Right hindlimb (tissue), 1 donor: ENCODE results near the gene FBXO27.
"Not testable (repeated sequence)": the region's sequence is repeated elsewhere in the genome, so short reads cannot be mapped to it uniquely, and the experiment has no call there.

Experiments
- DNase-seq: peaks from one replicate; pipeline ENCODE4 v3.0.0-alpha.2; 2018

FBXO27 gene

DNA sequence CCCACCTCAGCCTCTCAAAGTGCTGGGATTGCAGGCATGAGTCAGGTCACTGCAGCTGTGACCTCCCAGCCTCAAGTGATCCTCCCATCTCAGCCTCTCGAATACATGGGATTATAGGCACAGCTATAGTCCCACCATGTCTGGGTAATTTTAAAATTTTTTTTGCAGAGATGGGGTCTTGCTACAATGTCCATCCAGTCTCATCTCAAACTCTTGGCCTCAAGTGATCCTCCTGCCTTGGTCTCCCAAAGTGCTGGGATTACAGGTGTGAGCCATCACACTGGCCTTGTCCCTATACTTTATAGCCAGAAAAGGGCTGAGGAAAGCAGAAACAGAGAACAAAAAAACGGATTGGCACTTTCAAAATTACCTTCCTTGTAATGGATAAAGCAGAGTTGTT, 4.8 kb upstream of the FBXO27 start:
- DNase-seq = no peak

GRCh38 chr19:39036581-39036980, 4.2 kb upstream of the FBXO27 start:
- DNase-seq = no peak

- DNase-seq = peak; percentile 71
These were observed 834 bp downstream of the FBXO27 start for GRCh38 chr19:39031368-39032062.

DNA sequence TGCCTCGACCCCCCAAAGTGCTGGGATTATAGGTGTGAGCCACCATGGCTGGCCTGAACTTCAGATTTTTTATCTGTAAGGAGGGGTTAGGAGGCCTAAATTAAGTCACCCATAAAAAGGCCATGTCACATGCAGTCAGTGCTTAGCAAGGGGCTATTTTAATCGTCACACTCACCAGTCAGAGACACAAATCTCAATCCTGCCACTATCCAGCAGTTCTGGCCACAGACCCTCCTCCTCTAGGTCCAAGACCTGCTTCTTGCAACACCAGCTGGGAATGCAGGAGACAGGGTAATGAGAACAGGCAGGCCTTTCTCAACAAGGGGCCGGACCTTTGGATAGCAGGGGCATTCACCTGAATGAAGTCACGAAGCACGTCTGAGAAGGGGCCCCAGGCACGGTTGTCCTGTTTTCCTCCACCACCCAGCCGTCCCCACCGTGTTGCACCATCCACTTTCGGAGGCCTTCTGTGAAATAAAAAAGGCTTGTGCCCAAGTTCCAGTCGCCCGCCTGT, 1.4 kb downstream of the FBXO27 start:
- DNase-seq = no peak

DNA sequence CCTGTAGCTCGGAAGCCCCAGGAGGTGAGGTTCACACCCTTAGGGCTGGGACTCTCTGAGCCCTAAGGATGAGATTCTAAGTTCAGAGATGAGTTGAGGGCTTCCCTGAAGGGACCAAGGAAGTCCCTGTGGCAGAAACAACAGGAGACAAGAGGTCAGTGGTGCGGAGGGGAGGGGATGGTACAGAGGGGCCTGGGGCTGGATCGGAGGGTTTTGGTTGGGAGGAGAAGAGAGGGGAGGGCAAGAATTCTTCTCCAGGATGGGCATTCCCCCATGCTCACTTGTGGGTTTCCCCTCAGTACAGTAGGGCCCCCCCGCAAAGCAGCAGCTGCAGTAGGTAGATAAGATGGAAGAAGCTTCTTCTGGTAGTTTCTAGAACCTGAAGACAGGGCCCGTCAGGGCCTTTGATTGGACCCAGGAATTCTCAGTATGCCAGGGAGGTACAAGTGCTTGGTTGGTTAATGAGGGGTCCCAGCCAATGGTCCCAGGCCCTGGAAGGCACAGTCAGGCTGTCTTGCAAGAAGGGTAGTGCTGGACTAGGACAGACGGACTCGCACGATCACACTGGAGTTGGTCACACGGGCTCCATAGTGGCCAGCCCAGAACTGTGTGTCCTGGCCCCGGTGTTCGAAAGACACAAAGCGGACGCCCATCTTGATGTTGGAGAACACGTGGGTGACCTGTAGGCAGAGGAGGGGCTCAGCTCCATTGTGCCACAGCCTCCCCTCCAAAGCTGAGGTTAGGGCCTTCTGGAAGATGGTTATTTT, 7.3 kb downstream of the FBXO27 start:
- no peak for DNase-seq

DNA sequence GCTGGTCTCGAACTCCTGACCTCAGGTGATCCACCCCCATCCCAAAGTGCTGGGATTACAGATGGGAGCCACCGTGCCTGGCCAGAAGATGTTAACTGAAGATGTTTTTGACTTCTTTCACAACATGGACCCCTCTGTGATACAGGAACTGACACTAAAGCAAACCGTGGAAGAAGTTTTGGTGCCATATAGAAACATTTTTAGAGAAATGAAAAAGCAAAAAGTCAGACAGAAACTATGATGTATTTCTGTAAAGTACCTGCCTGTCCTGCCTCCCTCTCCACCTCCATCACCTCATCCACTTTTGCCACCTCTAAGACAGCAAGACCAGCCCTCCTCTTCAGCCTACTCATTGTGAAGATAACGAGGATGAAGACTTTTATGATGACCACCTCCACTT, 11.3 kb downstream of the FBXO27 start:
- DNase-seq = no peak

GRCh38 chr19:39017646-39018045, 14.7 kb downstream of the FBXO27 start:
- DNase-seq = no peak

GRCh38 chr19:39017026-39017425, 15.3 kb downstream of the FBXO27 start:
- no peak for DNase-seq

DNA sequence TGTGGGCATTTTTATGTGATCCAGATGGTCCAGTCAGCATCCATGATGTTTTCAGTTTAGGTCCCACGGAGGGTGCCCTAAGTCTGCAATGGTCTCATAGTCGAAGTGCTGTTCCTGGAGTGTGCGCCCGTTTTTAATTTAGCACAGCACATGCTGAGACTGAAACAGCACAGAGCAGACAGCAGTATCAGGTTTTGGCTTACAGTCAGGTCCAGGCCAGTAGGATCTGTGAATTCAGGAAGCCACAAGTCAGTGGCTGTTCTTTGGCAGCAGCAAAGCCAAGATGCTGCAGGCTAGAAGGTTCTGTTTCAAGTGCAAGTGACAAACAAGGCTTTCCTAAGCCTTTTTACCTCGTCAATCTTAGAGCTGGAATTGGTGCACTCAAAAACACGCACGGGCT, 18.3 kb downstream of the FBXO27 start:
- DNase-seq = no peak

DNA sequence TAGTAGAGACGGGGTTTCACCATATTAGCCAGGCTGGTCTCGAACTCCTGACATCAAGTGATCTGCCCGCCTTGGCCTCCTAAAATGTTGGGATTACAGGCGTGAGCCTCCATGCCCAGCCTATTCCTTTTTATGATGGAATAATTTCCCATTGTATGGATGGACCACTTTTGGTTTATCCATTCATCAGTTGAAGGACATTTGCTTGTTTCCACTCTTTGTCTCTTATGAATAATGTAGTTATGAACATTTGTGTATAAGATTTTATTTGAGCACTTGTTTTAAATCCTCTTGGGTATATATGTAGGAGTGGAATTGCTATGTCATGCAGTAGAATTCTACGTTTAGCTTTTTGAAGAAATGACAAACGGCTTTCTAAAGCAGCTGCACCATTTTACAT, 23.3 kb downstream of the FBXO27 start:
- no peak for DNase-seq

DNA sequence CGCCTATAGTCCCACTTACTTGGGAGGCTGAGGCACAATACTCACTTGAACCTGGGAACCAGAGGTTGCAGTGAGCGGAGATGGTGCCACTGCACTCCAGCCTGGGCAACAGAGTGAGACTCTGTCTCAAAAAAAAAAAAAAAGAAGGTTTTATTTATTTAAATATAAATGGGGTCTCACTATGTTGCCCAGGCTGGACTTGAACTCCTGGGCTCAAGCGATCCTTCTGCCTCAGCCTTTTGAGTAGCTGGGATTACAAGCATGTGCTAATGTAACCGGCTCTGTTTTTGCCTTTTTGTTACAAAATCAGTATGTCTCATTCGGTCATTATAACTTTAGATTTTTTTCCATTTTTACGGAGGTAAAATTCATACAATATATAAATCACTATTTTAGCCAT, 24.2 kb downstream of the FBXO27 start:
- no peak for DNase-seq

DNA sequence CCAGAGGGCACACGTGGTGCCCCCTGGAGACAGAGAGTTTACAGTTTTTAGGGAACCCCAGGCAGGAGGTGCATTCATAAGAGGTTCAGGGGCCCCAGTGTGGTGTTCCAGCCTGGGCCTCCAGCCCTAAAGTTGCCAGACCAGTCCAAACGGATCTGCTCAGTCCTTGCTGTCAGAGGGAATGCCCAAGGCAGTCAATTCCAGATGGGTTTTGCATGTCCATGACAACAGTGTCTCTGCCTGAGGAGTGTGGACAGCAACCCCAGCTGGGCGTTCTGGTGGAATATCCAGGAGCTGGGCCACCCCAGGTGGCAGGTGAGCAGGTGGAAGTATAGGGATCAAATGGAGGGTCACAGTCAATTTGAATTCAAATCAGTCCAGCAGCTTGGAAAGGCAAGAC, 25.3 kb downstream of the FBXO27 start:
- no peak for DNase-seq

DNA sequence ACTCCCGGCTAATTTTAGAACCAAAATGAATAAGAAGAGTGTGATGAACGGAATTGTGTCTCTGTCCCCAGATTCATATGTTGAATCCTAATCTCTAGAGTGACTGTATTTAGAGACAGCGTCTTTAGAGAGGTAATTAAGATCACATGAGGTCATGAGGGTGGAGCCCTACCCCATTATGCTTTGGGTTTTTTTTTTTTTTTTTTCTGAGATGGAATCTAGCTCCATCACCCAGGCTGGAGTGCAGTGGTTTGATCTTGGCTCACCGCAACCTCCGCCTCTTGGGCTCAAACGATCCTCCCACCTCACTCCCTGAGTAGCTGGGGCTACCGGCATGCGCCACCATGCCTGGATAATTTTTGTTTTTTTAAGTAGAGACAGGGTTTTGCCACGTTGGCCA, 27.9 kb downstream of the FBXO27 start:
- DNase-seq = no peak

GRCh38 chr19:39003796-39004195, 28.6 kb downstream of the FBXO27 start:
- DNase-seq = no peak

DNA sequence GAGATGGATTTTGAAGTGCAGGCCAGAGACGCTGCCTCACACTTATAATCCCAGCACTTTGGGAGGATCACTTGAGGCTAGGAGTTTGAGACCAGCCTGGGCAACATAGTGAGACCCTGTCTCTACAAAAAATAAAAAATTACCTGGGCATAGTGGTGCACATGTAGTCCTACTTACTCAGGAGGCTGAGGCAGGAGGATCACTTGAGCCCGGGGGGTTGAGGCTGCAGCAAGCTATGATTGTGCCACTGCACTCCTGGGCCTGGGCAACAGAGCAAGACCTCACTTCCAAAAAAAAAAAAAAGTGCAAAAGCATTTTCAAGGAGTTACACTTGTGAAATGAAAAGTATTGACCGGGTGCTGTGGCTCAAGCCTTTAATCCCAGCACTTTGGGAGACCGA, 29.2 kb downstream of the FBXO27 start:
- DNase-seq = no peak

GRCh38 chr19:39001041-39001440, 31.3 kb downstream of the FBXO27 start:
- no peak for DNase-seq

GRCh38 chr19:38997576-38997975, 34.8 kb downstream of the FBXO27 start:
- not testable (repeated sequence) for DNase-seq

DNA sequence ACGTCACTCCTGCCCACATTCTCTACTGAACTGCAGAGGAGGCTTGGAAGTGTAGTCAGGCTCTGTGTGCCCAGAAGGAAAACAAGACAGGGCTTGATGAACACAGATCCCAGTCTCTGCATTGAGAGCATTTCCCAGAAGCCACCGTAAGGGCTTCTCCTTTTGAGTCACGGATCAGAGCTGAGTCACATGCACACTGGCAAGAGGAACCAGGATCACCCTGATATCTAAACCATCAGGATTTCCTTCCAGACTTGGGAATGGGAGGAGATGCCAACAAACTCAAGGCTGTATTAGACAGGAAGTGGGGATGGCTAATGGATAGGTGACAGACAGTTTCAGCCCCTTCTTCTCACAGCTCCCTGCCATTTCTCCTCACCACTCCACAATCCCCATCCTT, 39.1 kb downstream of the FBXO27 start:
- no peak for DNase-seq

DNA sequence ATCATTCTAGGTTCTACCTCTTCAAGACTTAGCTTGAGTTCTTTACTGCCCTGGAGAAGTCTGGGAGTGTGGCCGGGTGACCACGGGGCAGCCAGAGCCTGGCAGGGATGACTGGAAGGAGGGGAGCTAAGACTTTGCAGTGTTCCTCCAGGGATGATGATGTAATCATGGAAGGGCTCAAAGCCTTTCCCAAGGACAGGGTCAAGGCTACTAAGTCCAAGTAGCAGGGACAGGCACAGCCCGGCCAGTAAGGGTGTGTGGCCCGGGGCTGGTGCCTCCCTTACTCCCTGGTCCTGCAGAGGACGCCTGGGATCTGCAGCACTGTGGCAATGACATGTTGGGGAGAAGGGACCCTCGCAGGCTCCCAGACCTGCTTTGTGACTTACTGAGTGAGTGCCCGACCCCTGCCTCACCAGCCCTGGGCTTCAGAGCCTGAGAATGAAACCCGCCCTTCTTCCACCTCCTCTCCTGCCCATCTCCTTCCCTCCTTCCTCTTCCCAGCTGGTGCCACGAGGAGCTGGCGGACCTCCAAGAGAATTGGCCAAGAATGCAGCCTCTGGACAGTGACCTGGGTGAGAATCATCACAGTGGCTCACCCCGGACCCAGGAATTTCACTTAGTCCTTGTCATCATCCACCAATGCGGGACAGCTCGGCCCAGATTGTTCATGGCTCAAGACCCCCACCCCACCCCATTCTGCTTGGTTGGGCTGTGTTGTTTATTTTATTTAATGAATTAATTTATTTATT, 41.2 kb downstream of the FBXO27 start:
- DNase-seq = no peak

DNA sequence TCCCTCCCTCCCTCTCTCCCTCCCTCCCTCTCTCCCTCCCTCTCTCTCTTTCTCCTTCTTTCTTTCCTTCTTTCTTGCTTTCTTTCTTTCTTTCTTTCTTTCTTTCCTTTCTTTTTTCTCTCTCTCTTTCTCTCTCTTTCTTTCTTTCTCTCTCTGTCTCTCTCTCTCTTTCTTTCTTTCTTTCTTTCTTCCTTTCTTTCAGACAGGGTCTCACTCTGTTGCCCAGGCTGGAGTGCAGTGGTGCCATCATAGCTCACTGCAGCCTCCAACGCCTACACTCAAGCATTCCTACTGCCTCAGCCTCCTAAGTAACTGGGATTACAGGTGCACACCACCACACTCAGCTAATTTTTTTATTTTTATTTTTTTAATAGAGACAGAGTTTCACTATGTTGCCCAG, 42.7 kb downstream of the FBXO27 start:
- DNase-seq = not testable (repeated sequence)

- peak; percentile 77 for DNase-seq
These were observed 43.2 kb downstream of the FBXO27 start for GRCh38 chr19:38989066-38989605.

DNA sequence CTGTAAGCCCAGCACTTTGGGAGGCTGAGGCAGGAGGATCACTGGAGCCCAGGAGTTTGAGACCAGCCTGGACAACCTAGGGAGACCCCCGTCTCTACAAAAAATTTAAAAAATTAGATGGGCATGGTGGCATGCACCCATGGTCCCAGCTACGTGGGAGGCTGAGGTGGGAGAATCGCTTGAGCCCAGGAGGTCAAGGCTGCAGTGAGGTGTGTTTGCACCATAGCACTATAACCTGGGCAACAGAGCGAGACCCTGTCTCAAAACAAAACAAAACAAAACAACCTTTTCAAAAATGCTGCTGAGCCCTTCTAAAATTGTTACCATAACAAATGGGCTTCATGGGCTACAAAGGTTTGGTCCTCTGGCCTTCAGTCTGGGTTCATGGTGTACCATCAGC, 43.7 kb downstream of the FBXO27 start:
- not testable (repeated sequence) for DNase-seq

- DNase-seq = not testable (repeated sequence)
These were observed 44.6 kb downstream of the FBXO27 start for GRCh38 chr19:38987745-38988144.
